HepG2 (cell line): ENCODE data around the gene AUH. TPM values are rescaled to one million over a fixed set of nuclear protein-coding genes. Genes with fewer than 3 reads are reported as not detected.

Experiments used
- CHD4 ChIP-seq: fragments of 200-600 bp; sonication (generic); IDR thresholded peaks from 2 replicates; pipeline ENCODE4 v1.7.0; 2017; ENCODE audit warnings: mild to moderate bottlenecking, low read length, borderline replicate concordance
- EP300 ChIP-seq, 3 experiments: sonication (generic) in 1 of 3; formaldehyde crosslinking in 1 of 3; IDR thresholded peaks; 2 replicates each; pipeline versions ENCODE4 v1.5.1 to v1.6.1; 2011 to 2020; ENCODE audit warnings: low read depth in 2 of 3, low read length in 2 of 3, borderline replicate concordance in 1 of 3, improper control_type of control experiment in 1 of 3, mild to moderate bottlenecking in 1 of 3, missing genetic modification reagents in 1 of 3, moderate library complexity in 1 of 3
- ETV6 ChIP-seq: sonication (generic); formaldehyde crosslinking; conservative IDR thresholded peaks from 2 replicates; pipeline ENCODE4 v1.4.0; 2020; ENCODE audit warnings: missing genetic modification reagents
- FOXP1 ChIP-seq, 2 experiments: fragments of 450-650 bp in 1 of 2; IDR thresholded peaks; 2 replicates each; pipeline ENCODE4 v1.6.1; 2017 to 2018; ENCODE audit warnings: antibody characterized with exemption in 1 of 2
- GTF2F1 ChIP-seq: fragments of 150-350 bp; IDR thresholded peaks from 2 replicates; pipeline ENCODE4 v1.6.1; 2014; ENCODE audit warnings: low read length
- KDM2A ChIP-seq: sonication (generic); formaldehyde crosslinking; IDR thresholded peaks from 2 replicates; pipeline ENCODE4 v1.4.0; 2020; ENCODE audit warnings: low read depth, missing genetic modification reagents, borderline replicate concordance
- NR1H2 ChIP-seq: sonication (generic); formaldehyde crosslinking; IDR thresholded peaks from 2 replicates; pipeline ENCODE4 v1.8.1; 2022; ENCODE audit warnings: low read depth, missing genetic modification reagents, borderline replicate concordance
- NR2F2 ChIP-seq: IDR thresholded peaks from 2 replicates; pipeline ENCODE4 v1.6.1; 2012; ENCODE audit warnings: low read depth, inconsistent platforms, borderline replicate concordance
- PBX3 ChIP-seq: sonication (generic); formaldehyde crosslinking; IDR thresholded peaks from 2 replicates; pipeline ENCODE4 v1.8.1; 2023; ENCODE audit warnings: missing genetic modification reagents, inconsistent platforms, borderline replicate concordance
- RFXAP ChIP-seq: sonication (generic); formaldehyde crosslinking; IDR thresholded peaks from 2 replicates; pipeline ENCODE4 v1.4.0; 2020; ENCODE audit warnings: missing genetic modification reagents, borderline replicate concordance
- SAFB2 ChIP-seq: sonication (generic); formaldehyde crosslinking; IDR thresholded peaks from 2 replicates; pipeline ENCODE4 v1.5.1; 2020; ENCODE audit warnings: missing genetic modification reagents, low read depth, mild to moderate bottlenecking, borderline replicate concordance
- SNAI1 ChIP-seq: sonication (generic); formaldehyde crosslinking; IDR thresholded peaks from 2 replicates; pipeline ENCODE4 v1.5.0; 2020; ENCODE audit warnings: mild to moderate bottlenecking, missing genetic modification reagents, borderline replicate concordance
- TIGD3 ChIP-seq: sonication (generic); formaldehyde crosslinking; IDR thresholded peaks from 2 replicates; pipeline ENCODE4 v1.5.1; 2020; ENCODE audit warnings: mild to moderate bottlenecking, missing genetic modification reagents, borderline replicate concordance
- ZBTB42 ChIP-seq: sonication (generic); formaldehyde crosslinking; IDR thresholded peaks from 2 replicates; pipeline ENCODE4 v1.5.0; 2020; ENCODE audit warnings: mild to moderate bottlenecking, missing genetic modification reagents
- ZFP90 ChIP-seq: sonication (generic); formaldehyde crosslinking; IDR thresholded peaks from 2 replicates; pipeline ENCODE4 v1.8.0; 2022; ENCODE audit warnings: missing genetic modification reagents, mild to moderate bottlenecking, inconsistent platforms, borderline replicate concordance
- ZNF564 ChIP-seq: sonication (generic); formaldehyde crosslinking; IDR thresholded peaks from 2 replicates; pipeline ENCODE4 v1.8.1; 2023; ENCODE audit warnings: mild to moderate bottlenecking, missing genetic modification reagents
- ZNF597 ChIP-seq: sonication (generic); formaldehyde crosslinking; IDR thresholded peaks from 2 replicates; pipeline ENCODE4 v1.5.0; 2020; ENCODE audit warnings: missing genetic modification reagents
- ZNF615 ChIP-seq: sonication (generic); formaldehyde crosslinking; IDR thresholded peaks from 2 replicates; pipeline ENCODE4 v1.5.0; 2020; ENCODE audit warnings: mild to moderate bottlenecking, missing genetic modification reagents, borderline replicate concordance
- ZNF691 ChIP-seq: sonication (generic); formaldehyde crosslinking; IDR thresholded peaks from 2 replicates; pipeline ENCODE4 v1.4.0; 2020; ENCODE audit warnings: missing genetic modification reagents, low read depth, mild to moderate bottlenecking, borderline replicate concordance
- ZNF781 ChIP-seq: sonication (generic); formaldehyde crosslinking; IDR thresholded peaks from 2 replicates; pipeline ENCODE4 v1.5.1; 2020; ENCODE audit warnings: borderline replicate concordance, mild to moderate bottlenecking, missing genetic modification reagents; ENCODE audit errors: not compliant biosample characterization
- ZXDC ChIP-seq: sonication (generic); formaldehyde crosslinking; IDR thresholded peaks from 2 replicates; pipeline ENCODE4 v1.5.0; 2020; ENCODE audit warnings: mild to moderate bottlenecking, missing genetic modification reagents
- polyA plus RNA-seq, 8 experiments: library from polyadenylated mRNA; depleted of rRNA in 3 of 8; stranded (reverse) in 7 of 8; unstranded in 1 of 8; fragments of >200 nt; fragmentation: Illumina TruSeq in 4 of 8; extraction: Trizol in 4 of 8; gene quantifications; 2 replicates each; pipeline versions ENCODE4 v1.2.1 to v1.2.3, GENCODE V29; 2011 to 2016; ENCODE audit warnings: low read depth in 4 of 8, missing spikeins in 1 of 8, mixed read lengths in 1 of 8; ENCODE audit not compliant: insufficient read depth in 1 of 8
- total RNA-seq, 5 experiments: library from RNA; depleted of rRNA; stranded (reverse); fragments of >200 nt; fragmentation: Illumina TruSeq; extraction: Trizol; gene quantifications; 2 replicates each; pipeline ENCODE4 v1.2.3, GENCODE V29; 2016; ENCODE audit warnings: low read depth in 1 of 5

The AUH gene
- total and polyA plus RNA-seq, 2 of the 13 experiments (the other 11 are each of a cell fraction or from before 2014, with no cell fraction given) = 25.8 to 31.9 TPM

- no peak for TF ChIP-seq TIGD3 (CRISPR knock-in tag)
- TF ChIP-seq ZXDC (CRISPR knock-in tag) = no peak
- no peak for TF ChIP-seq ZNF597 (CRISPR knock-in tag)
- TF ChIP-seq CHD4 = peak; percentile 33; the same call in 1 of the 2 replicates
- TF ChIP-seq EP300 (IDR thresholded peaks at IDR 0.05; ENCODE audit: low read depth in 2 of 2, low read length in 2 of 2) = peak; percentile 34 to 83; a peak in 2 of 4 replicates
- TF ChIP-seq EP300 (CRISPR knock-in tag; IDR thresholded peaks at IDR 0.05; ENCODE audit: borderline replicate concordance) = peak; percentile 41; the same call in 1 of the 2 replicates
- 0 out of 2 replicates have a peak, but pooled peaks have one; percentile 2 for TF ChIP-seq RFXAP (CRISPR knock-in tag)
- TF ChIP-seq ZNF564 = no peak
- TF ChIP-seq NR1H2 (CRISPR knock-in tag) = no peak
- TF ChIP-seq PBX3 (CRISPR knock-in tag) = no peak
- TF ChIP-seq SNAI1 (CRISPR knock-in tag) = no peak
- no peak for TF ChIP-seq ZNF691
- TF ChIP-seq GTF2F1 = no peak
- TF ChIP-seq NR2F2 = 0 out of 2 replicates have a peak, but pooled peaks have one; percentile 34
- no peak for TF ChIP-seq ETV6 (CRISPR knock-in tag)
- no peak for TF ChIP-seq SAFB2
- no peak for TF ChIP-seq ZNF781 (CRISPR knock-in tag)
- TF ChIP-seq ZBTB42 = no peak
- TF ChIP-seq ZFP90 = no peak
- TF ChIP-seq KDM2A (CRISPR knock-in tag) = no peak
- TF ChIP-seq FOXP1 (IDR thresholded peaks at IDR 0.05) = no peak
- no peak; the same call in 1 of the 2 replicates for TF ChIP-seq FOXP1 (CRISPR knock-in tag; IDR thresholded peaks at IDR 0.05)
- no peak for TF ChIP-seq ZNF615 (CRISPR knock-in tag)
These were observed 153.8 kb downstream of the AUH start (continued) for GRCh38 chr9:91207729-91208418.
